Measurements from ENCODE around the gene TAF1B. TPM values are rescaled to one million over a fixed set of nuclear protein-coding genes. Genes with fewer than 3 reads are reported as not detected.
A peak's percentile ranks its signal among the peaks of the same experiment; 100 is the strongest.

Gene TAF1B
- total RNA-seq, 2 experiments from 2014 or later: 18.8 to 19.0 TPM

- H3K4me3 Mint-ChIP-seq: peak overlapping the region; percentile 84
- ATAC-seq (ENCODE audit: low read depth) (peak; percentile 43), DNase-seq (no peak)
- no peak overlapping the region for H3K27ac Mint-ChIP-seq
- no peaks in the 10 kb centered on the region for H3K9me3 Mint-ChIP-seq
- no peaks in the 10 kb centered on the region for H3K36me3 Mint-ChIP-seq
- peaks cover 3% of the 10 kb centered on the region for H3K4me1 Mint-ChIP-seq
- POLR2A ChIA-PET: no interaction called here
- H3K27me3 Mint-ChIP-seq: peaks cover 57% of the 10 kb centered on the region
These were observed 107.4 kb downstream of the TAF1B start for GRCh38 chr2:9950521-9951271.

GRCh38 chr2:9951272-9951521 is 107.9 kb downstream of the TAF1B start:
- H3K4me1 Mint-ChIP-seq: peaks cover 3% of the 10 kb centered on the region
- H3K27me3 Mint-ChIP-seq: peaks cover 60% of the 10 kb centered on the region
- ATAC-seq (ENCODE audit: low read depth): no peak
- DNase-seq: no peak
- POLR2A ChIA-PET: no interaction called here
- H3K27ac Mint-ChIP-seq: no peak overlapping the region
- no peaks in the 10 kb centered on the region for H3K36me3 Mint-ChIP-seq
- peak overlapping the region; percentile 73 for H3K4me3 Mint-ChIP-seq
- no peaks in the 10 kb centered on the region for H3K9me3 Mint-ChIP-seq

- POLR2A ChIA-PET: no interaction called here
- Mint-ChIP-seq H3K4me3 (peak within 1 kb of the TSS; percentile 84), H3K4me1 (peaks cover 3% of the 10 kb centered on the region), H3K9me3 (no peaks in the 10 kb centered on the region), H3K36me3 (no peaks in the 10 kb centered on the region), H3K27me3 (peaks cover 63% of the 10 kb centered on the region), H3K27ac (no peak within 1 kb of the TSS)
- ATAC-seq (ENCODE audit: low read depth): peak; percentile 96
- peak; percentile 95 for DNase-seq
These were observed 108.4 kb downstream of the TAF1B start, which contains the start of gene GRHL1 for GRCh38 chr2:9951522-9952285. TSS of gene GRHL1 (plus strand) at chr2:9951693. CDS start at chr2:9951834, 141 bp downstream.

GRCh38 chr2:9952286-9952737 is 109.0 kb downstream of the TAF1B start:
- no peaks in the 10 kb centered on the region for H3K9me3 Mint-ChIP-seq
- ATAC-seq (ENCODE audit: low read depth) (no peak), DNase-seq (no peak)
- POLR2A ChIA-PET: interaction anchor here (0.6 kb wide), 1 partner anchor 39 kb away, joined by 3 read pairs; no protein-coding TSS in a partner anchor
- peaks cover 60% of the 10 kb centered on the region for H3K27me3 Mint-ChIP-seq
- peak overlapping the region; percentile 45 for H3K4me3 Mint-ChIP-seq
- peaks cover 3% of the 10 kb centered on the region for H3K4me1 Mint-ChIP-seq
- no peaks in the 10 kb centered on the region for H3K36me3 Mint-ChIP-seq
- no peak overlapping the region for H3K27ac Mint-ChIP-seq

- peaks cover 60% of the 10 kb centered on the region for H3K27me3 Mint-ChIP-seq
- DNase-seq: no peak
These were observed 109.7 kb downstream of the TAF1B start for GRCh38 chr2:9952856-9953503.

GRCh38 chr2:9954136-9954535 is 110.9 kb downstream of the TAF1B start:
- Mint-ChIP-seq H3K4me1 (peaks cover 3% of the 10 kb centered on the region), H3K27me3 (peaks cover 58% of the 10 kb centered on the region), H3K27ac (no peak overlapping the region), H3K9me3 (no peaks in the 10 kb centered on the region), H3K36me3 (no peaks in the 10 kb centered on the region), H3K4me3 (no peak overlapping the region)
- no peak for DNase-seq
- POLR2A ChIA-PET: no interaction called here
- ATAC-seq (ENCODE audit: low read depth): no peak

More at GRCh38 chr2:9952856-9953503, 109.7 kb downstream of the TAF1B start:
- ATAC-seq (ENCODE audit: low read depth): no peak
- H3K36me3 Mint-ChIP-seq: no peaks in the 10 kb centered on the region
- H3K4me3 Mint-ChIP-seq: peak overlapping the region; percentile 45
- POLR2A ChIA-PET: interaction anchor here (0.6 kb wide), 1 partner anchor 38 kb away, joined by 3 read pairs; no protein-coding TSS in a partner anchor
- H3K27ac Mint-ChIP-seq: no peak overlapping the region
- no peaks in the 10 kb centered on the region for H3K9me3 Mint-ChIP-seq
- H3K4me1 Mint-ChIP-seq: peaks cover 3% of the 10 kb centered on the region

GRCh38 chr2:9958057-9958456 is 114.8 kb downstream of the TAF1B start:
- no peaks in the 10 kb centered on the region for H3K4me1 Mint-ChIP-seq
- H3K27me3 Mint-ChIP-seq: peaks cover 64% of the 10 kb centered on the region
- H3K36me3 Mint-ChIP-seq: no peaks in the 10 kb centered on the region
- POLR2A ChIA-PET: interaction anchor here (0.6 to 0.7 kb wide), 3 partner anchors 9 to 409 kb away, joined by 3 read pairs; no protein-coding TSS in a partner anchor
- DNase-seq (no peak), ATAC-seq (ENCODE audit: low read depth) (no peak)
- H3K27ac Mint-ChIP-seq: no peak overlapping the region
- H3K4me3 Mint-ChIP-seq: no peak overlapping the region
- no peaks in the 10 kb centered on the region for H3K9me3 Mint-ChIP-seq

GRCh38 chr2:9959262-9959661 is 116.0 kb downstream of the TAF1B start:
- no peaks in the 10 kb centered on the region for H3K9me3 Mint-ChIP-seq
- POLR2A ChIA-PET: no interaction called here
- ATAC-seq (ENCODE audit: low read depth) (no peak), DNase-seq (no peak)
- no peak overlapping the region for H3K27ac Mint-ChIP-seq
- H3K4me3 Mint-ChIP-seq: no peak overlapping the region
- H3K36me3 Mint-ChIP-seq: no peaks in the 10 kb centered on the region
- H3K4me1 Mint-ChIP-seq: no peaks in the 10 kb centered on the region
- H3K27me3 Mint-ChIP-seq: peaks cover 55% of the 10 kb centered on the region

GRCh38 chr2:9961013-9961412 is 117.7 kb downstream of the TAF1B start:
- Mint-ChIP-seq H3K36me3 (no peaks in the 10 kb centered on the region), H3K27me3 (peaks cover 46% of the 10 kb centered on the region), H3K4me1 (peaks cover 4% of the 10 kb centered on the region), H3K4me3 (no peak overlapping the region), H3K9me3 (no peaks in the 10 kb centered on the region), H3K27ac (no peak overlapping the region)
- no peak for DNase-seq
- no peak for ATAC-seq (ENCODE audit: low read depth)
- POLR2A ChIA-PET: no interaction called here

- no peak overlapping the region for H3K27ac Mint-ChIP-seq
- H3K4me3 Mint-ChIP-seq: no peak overlapping the region
- no peak for DNase-seq
- peaks cover 28% of the 10 kb centered on the region for H3K27me3 Mint-ChIP-seq
- no peaks in the 10 kb centered on the region for H3K9me3 Mint-ChIP-seq
- POLR2A ChIA-PET: no interaction called here
- peaks cover 6% of the 10 kb centered on the region for H3K4me1 Mint-ChIP-seq
- H3K36me3 Mint-ChIP-seq: no peaks in the 10 kb centered on the region
- ATAC-seq (ENCODE audit: low read depth): no peak
These were observed 121.2 kb downstream of the TAF1B start for GRCh38 chr2:9964334-9964980.

- Mint-ChIP-seq H3K4me1 (peaks cover 6% of the 10 kb centered on the region), H3K27ac (no peak overlapping the region), H3K9me3 (no peaks in the 10 kb centered on the region), H3K4me3 (no peak overlapping the region), H3K27me3 (peaks cover 22% of the 10 kb centered on the region), H3K36me3 (no peaks in the 10 kb centered on the region)
- ATAC-seq (ENCODE audit: low read depth) (no peak), DNase-seq (no peak)
- POLR2A ChIA-PET: no interaction called here
These were observed 122.0 kb downstream of the TAF1B start for GRCh38 chr2:9965119-9965822.

- Mint-ChIP-seq H3K9me3 (no peaks in the 10 kb centered on the region), H3K27me3 (peaks cover 18% of the 10 kb centered on the region), H3K36me3 (no peaks in the 10 kb centered on the region), H3K27ac (no peak overlapping the region), H3K4me1 (peaks cover 6% of the 10 kb centered on the region), H3K4me3 (no peak overlapping the region)
- DNase-seq (no peak), ATAC-seq (ENCODE audit: low read depth) (no peak)
- POLR2A ChIA-PET: no interaction called here
These were observed 123.3 kb downstream of the TAF1B start for GRCh38 chr2:9966491-9967022.
